ENCODE results near the gene TTC22. TPM values are rescaled to one million over a fixed set of nuclear protein-coding genes. Genes with fewer than 3 reads are reported as not detected.

TTC22 gene
- total RNA-seq, 1 donor from 2014 or later, result not detected

GRCh38 chr1:54791880-54792522 is 9.1 kb downstream of the TTC22 start:
- Mint-ChIP-seq H3K9me3 (ENCODE audit: unreplicated experiment) (no peaks in the 10 kb centered on the region), H3K4me3 (ENCODE audit: unreplicated experiment) (no peak overlapping the region)

GRCh38 chr1:54788459-54788858 is 12.7 kb downstream of the TTC22 start:
- Mint-ChIP-seq H3K27ac (ENCODE audit: unreplicated experiment) (no peak overlapping the region), H3K27me3 (ENCODE audit: unreplicated experiment) (peaks cover 2% of the 10 kb centered on the region), H3K36me3 (ENCODE audit: low read depth, unreplicated experiment) (no peaks in the 10 kb centered on the region), H3K4me3 (ENCODE audit: unreplicated experiment) (no peak overlapping the region), H3K9me3 (ENCODE audit: unreplicated experiment) (no peaks in the 10 kb centered on the region), H3K4me1 (ENCODE audit: unreplicated experiment) (no peaks in the 10 kb centered on the region)
- TF ChIP-seq CTCF (IDR thresholded peaks at IDR 0.05; ENCODE audit: unreplicated experiment), result no peak
- no peak for DNase-seq (ENCODE audit: low spot score)

More at GRCh38 chr1:54791880-54792522, 9.1 kb downstream of the TTC22 start:
- Mint-ChIP-seq H3K27me3 (ENCODE audit: unreplicated experiment) (peaks cover 2% of the 10 kb centered on the region), H3K4me1 (ENCODE audit: unreplicated experiment) (no peaks in the 10 kb centered on the region), H3K36me3 (ENCODE audit: low read depth, unreplicated experiment) (no peaks in the 10 kb centered on the region), H3K27ac (ENCODE audit: unreplicated experiment) (no peak overlapping the region)
- TF ChIP-seq CTCF (IDR thresholded peaks at IDR 0.05; ENCODE audit: unreplicated experiment), result peak; percentile 98
- peak; percentile 53 for DNase-seq (ENCODE audit: low spot score)

- Mint-ChIP-seq H3K27me3 (ENCODE audit: unreplicated experiment) (peaks cover 2% of the 10 kb centered on the region), H3K36me3 (ENCODE audit: low read depth, unreplicated experiment) (no peaks in the 10 kb centered on the region), H3K4me3 (ENCODE audit: unreplicated experiment) (no peak overlapping the region), H3K27ac (ENCODE audit: unreplicated experiment) (no peak overlapping the region), H3K4me1 (ENCODE audit: unreplicated experiment) (no peaks in the 10 kb centered on the region), H3K9me3 (ENCODE audit: unreplicated experiment) (no peaks in the 10 kb centered on the region)
- TF ChIP-seq CTCF (IDR thresholded peaks at IDR 0.05; ENCODE audit: unreplicated experiment), result no peak
- no peak for DNase-seq (ENCODE audit: low spot score)
Measured at GRCh38 chr1:54787604-54788003, 13.5 kb downstream of the TTC22 start.

GRCh38 chr1:54786778-54787177 is 14.3 kb downstream of the TTC22 start:
- DNase-seq (ENCODE audit: low spot score), result no peak
- no peak for TF ChIP-seq CTCF (IDR thresholded peaks at IDR 0.05; ENCODE audit: unreplicated experiment)
- H3K27me3 Mint-ChIP-seq (ENCODE audit: unreplicated experiment), result peaks cover 4% of the 10 kb centered on the region
- peaks cover 2% of the 10 kb centered on the region for H3K36me3 Mint-ChIP-seq (ENCODE audit: low read depth, unreplicated experiment)
- H3K4me1 Mint-ChIP-seq (ENCODE audit: unreplicated experiment), result peaks cover 1% of the 10 kb centered on the region
- no peaks in the 10 kb centered on the region for H3K9me3 Mint-ChIP-seq (ENCODE audit: unreplicated experiment)
- H3K4me3 Mint-ChIP-seq (ENCODE audit: unreplicated experiment), result no peak overlapping the region
- H3K27ac Mint-ChIP-seq (ENCODE audit: unreplicated experiment), result no peak overlapping the region

- H3K9me3 Mint-ChIP-seq (ENCODE audit: unreplicated experiment), result no peaks in the 10 kb centered on the region
- no peak for DNase-seq (ENCODE audit: low spot score)
- no peak for TF ChIP-seq CTCF (IDR thresholded peaks at IDR 0.05; ENCODE audit: unreplicated experiment)
- H3K4me3 Mint-ChIP-seq (ENCODE audit: unreplicated experiment), result no peak overlapping the region
- H3K4me1 Mint-ChIP-seq (ENCODE audit: unreplicated experiment), result peaks cover 10% of the 10 kb centered on the region
- peaks cover 9% of the 10 kb centered on the region for H3K27me3 Mint-ChIP-seq (ENCODE audit: unreplicated experiment)
- H3K36me3 Mint-ChIP-seq (ENCODE audit: low read depth, unreplicated experiment), result peaks cover 5% of the 10 kb centered on the region
- no peak overlapping the region for H3K27ac Mint-ChIP-seq (ENCODE audit: unreplicated experiment)
Measured at GRCh38 chr1:54784066-54784465, 17.1 kb downstream of the TTC22 start.

Measured in endothelial cell (in vitro differentiated cells).